MM.1S (cell line): Measurements from ENCODE around the gene BCL7B.

Experiments
- CTCF ChIP-seq: fragments of 300-600 bp; sonication (generic); IDR thresholded peaks from 2 replicates; pipeline ENCODE4 v1.5.1; 2016; ENCODE audit warnings: antibody characterized with exemption, low read length, mixed read lengths
- EZH2 ChIP-seq: fragments of 300-600 bp; sonication (generic); optimal IDR thresholded peaks from 2 replicates; pipeline ENCODE3; 2017; ENCODE audit warnings: low read depth, mild to moderate bottlenecking, antibody characterized with exemption, low read length, mixed read lengths
- EZH2phosphoT487 ChIP-seq: fragments of 300-600 bp; sonication (generic); IDR thresholded peaks from 2 replicates; pipeline ENCODE4 v1.6.1; 2018; ENCODE audit warnings: antibody characterized with exemption, low read length

- TF ChIP-seq EZH2 (no peak), CTCF (0 out of 2 replicates have a peak, but pooled peaks have one; percentile 13), EZH2phosphoT487 (no peak)
Observed at GRCh38 chr7:73593207-73594045, 35.9 kb upstream of the BCL7B start.
